Kidney epithelial cell (primary cell): Measurements from ENCODE around the gene RPS6KB2. TPM values are rescaled to one million over a fixed set of nuclear protein-coding genes. Genes with fewer than 3 reads are reported as not detected.

Experiments
- DNase-seq: peaks from one replicate; pipeline ENCODE4 v3.0.0-alpha.2; 2010; ENCODE audit warnings: low read depth
- H3K27me3 ChIP-seq: 2 replicates; pipeline ENCODE4 v1.6.0; 2011; ENCODE audit warnings: low read length; ENCODE audit not compliant: control insufficient read depth, insufficient read depth
- H3K36me3 ChIP-seq: 2 replicates; pipeline ENCODE4 v1.5.1; 2011; ENCODE audit warnings: low read length; ENCODE audit not compliant: control insufficient read depth, insufficient read depth
- H3K4me3 ChIP-seq: 2 replicates; pipeline ENCODE4 v1.5.1; 2011; ENCODE audit warnings: low read depth, mild to moderate bottlenecking, control low read depth, low read length
- total RNA-seq: library from RNA; depleted of rRNA; stranded (reverse); fragments of >200 nt; gene quantifications from 2 replicates; pipeline ENCODE4 v1.2.3, GENCODE V29; 2015
- TF ChIP-seq, protein P1 (sequence below): IDR thresholded peaks from 2 replicates; pipeline ENCODE4 v1.5.1; 2011; ENCODE audit warnings: mild to moderate bottlenecking, moderate library complexity, low read length, control low read depth, inconsistent platforms; ENCODE audit not compliant: insufficient read depth, poor library complexity, severe bottlenecking

RPS6KB2 gene
- total RNA-seq, 1 donor from 2014 or later: 64.6 TPM

DNA sequence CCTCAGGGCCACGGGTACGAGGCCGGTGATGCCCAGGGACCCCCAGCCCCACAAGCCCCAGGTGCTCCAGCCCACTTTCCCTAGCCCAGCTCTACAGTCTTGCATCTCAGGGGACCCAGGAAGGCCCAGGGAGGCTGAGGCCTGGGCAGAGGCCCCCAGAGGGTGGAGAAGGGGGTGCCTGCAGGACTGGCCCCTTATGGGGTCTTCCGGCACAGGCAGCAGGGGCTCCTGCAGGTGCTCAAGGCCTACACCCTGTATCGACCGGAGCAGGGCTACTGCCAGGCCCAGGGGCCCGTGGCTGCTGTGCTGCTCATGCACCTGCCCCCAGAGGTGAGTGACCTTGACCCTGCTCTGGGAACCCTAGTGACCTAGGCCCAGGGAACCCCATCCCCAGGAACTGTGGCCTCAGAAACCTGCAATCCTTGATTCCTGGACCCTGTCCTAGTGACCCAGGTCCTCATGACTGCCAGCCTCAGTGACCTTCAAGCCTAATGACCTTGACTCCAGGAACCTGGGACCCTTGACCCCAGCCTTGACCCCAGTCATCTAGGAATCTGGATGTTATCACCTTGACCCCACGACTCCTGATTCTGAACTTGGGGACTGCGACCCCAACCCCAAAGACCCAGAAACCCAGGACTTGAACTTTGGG, 22.5 kb upstream of the RPS6KB2 start:
- Histone ChIP-seq H3K4me3 (no peak overlapping the region), H3K36me3 (no peaks in the 10 kb centered on the region), H3K27me3 (peaks cover 3% of the 10 kb centered on the region)
- no peak for DNase-seq
- TF ChIP-seq, protein P1, sequence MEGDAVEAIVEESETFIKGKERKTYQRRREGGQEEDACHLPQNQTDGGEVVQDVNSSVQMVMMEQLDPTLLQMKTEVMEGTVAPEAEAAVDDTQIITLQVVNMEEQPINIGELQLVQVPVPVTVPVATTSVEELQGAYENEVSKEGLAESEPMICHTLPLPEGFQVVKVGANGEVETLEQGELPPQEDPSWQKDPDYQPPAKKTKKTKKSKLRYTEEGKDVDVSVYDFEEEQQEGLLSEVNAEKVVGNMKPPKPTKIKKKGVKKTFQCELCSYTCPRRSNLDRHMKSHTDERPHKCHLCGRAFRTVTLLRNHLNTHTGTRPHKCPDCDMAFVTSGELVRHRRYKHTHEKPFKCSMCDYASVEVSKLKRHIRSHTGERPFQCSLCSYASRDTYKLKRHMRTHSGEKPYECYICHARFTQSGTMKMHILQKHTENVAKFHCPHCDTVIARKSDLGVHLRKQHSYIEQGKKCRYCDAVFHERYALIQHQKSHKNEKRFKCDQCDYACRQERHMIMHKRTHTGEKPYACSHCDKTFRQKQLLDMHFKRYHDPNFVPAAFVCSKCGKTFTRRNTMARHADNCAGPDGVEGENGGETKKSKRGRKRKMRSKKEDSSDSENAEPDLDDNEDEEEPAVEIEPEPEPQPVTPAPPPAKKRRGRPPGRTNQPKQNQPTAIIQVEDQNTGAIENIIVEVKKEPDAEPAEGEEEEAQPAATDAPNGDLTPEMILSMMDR: no peak

DNA sequence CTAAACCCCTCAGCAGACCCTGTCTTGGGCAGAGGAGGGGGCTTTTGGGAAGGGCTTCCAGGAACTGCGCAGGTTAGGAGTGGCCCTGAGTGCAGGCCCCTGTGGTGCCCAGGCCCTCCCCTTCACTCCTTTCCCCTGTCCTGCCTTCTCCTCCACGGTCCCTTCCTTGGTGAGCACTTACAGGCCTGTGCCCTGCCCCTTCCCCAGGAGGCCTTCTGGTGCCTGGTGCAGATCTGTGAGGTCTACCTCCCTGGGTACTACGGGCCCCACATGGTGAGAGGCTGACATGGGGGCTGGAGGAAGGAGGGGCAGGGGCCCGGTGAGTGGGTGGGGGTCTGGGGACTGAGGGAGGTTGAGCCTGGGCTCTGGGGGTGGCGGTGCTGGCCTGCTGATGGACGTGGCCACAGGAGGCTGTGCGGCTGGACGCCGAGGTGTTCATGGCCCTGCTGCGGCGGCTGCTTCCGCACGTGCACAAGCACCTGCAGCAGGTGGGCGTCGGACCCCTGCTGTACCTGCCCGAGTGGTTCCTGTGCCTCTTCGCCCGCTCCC, 21.8 kb upstream of the RPS6KB2 start:
- TF ChIP-seq, protein P1: no peak
- no peak for DNase-seq
- Histone ChIP-seq H3K4me3 (no peak overlapping the region), H3K27me3 (peaks cover 5% of the 10 kb centered on the region), H3K36me3 (no peaks in the 10 kb centered on the region)

DNA sequence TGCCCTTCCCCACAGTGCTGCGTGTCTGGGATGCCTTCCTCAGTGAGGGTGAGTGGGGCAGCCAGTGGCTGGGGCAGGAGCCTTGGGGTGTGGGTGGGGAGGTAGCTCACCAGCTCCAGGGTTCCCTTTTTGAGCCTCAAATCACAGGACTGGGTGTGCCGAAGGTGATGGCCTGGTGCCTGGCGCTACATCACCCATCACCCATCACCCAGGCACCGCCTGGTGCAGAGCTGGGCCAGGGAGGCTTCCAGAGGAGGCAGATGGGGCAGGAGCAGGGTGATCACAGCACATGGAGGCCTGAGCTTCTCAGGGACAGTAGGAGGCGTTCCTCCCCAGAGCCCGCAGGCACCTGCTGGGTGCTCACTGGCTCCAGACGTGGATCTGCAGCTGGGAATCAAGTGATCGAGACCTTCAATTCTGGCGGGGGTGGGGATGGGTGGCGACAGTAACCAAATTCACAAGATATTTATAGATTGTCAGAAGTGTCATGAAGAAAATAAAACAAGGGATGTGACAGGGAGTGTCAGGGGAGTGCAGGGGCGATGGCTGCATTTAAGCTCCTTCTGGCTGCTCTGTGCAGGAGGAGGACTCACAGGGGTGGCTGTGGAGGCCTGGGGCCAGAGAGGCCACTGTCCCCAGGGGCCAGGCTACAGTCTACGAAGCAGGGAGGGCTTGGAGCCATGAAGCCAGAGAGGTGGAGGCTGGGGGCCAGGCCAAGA, 21.2 kb upstream of the RPS6KB2 start:
- TF ChIP-seq, protein P1: no peak
- peaks cover 5% of the 10 kb centered on the region for H3K27me3 ChIP-seq
- no peak for DNase-seq

DNA sequence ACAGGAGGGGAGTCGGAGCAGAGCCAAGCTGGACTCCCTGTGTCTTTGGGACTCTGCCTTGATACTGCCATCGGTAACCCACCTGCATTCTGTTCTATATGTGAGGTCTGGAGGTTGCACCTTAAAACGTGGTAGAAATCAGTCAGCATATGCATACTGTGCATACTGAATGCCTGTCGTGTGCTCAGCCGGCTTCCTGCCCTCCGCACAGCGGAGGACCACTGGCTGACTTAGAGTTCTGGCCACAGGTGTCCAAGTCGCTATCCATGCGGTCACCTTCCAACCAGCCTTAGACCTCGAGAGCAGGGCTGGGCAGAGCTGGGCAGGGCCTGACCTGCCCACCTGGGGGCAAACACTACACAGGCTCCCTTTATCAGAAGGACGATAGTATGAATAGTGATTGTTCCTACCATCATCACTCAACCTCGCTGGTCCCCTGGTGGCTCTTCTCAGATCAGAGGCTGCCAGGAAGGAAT, 20.6 kb upstream of the RPS6KB2 start:
- H3K36me3 ChIP-seq: no peaks in the 10 kb centered on the region
- H3K27me3 ChIP-seq: peaks cover 10% of the 10 kb centered on the region
- no peak overlapping the region for H3K4me3 ChIP-seq
- DNase-seq: no peak
- TF ChIP-seq, protein P1: no peak

More for the DNA sequence above, 21.2 kb upstream of the RPS6KB2 start:
- Histone ChIP-seq H3K4me3 (no peak overlapping the region), H3K36me3 (no peaks in the 10 kb centered on the region)

DNA sequence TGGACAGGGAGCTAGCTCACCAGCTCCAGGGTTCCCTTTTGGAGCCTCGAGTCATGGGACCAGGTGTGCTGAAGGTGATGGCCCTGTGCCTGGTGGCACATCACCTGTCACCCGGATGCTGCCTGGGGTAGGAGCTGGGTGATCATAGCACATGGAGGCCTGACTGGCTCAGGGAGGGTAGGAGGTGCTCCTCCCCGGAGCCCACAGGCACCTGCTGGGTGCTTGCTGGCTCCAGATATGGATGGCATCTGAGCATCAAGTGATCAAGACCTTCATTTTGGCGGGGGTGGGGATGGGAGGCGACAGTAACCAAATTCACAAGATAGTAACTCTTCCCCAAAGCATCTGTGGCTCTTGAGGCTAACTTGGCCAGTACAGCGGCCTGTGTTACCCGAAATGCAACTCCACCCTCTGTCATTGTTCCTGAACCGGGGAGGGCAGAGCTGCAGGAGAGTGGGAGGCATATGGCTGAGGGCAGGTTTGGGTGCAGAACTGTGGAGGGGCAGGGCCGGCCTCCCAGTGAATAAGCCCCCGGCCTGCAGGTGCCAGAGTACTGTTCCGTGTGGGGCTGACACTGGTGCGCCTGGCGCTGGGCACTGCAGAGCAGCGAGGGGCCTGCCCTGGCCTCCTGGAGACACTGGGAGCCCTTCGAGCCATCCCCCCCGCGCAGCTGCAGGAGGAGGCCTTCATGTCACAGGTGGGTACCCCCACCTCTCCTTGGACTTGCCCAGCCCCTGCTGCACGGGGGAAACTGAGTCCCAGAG, 19.7 kb upstream of the RPS6KB2 start:
- peaks cover 13% of the 10 kb centered on the region for H3K27me3 ChIP-seq
- DNase-seq: no peak
- TF ChIP-seq, protein P1: no peak
- H3K4me3 ChIP-seq: no peak overlapping the region
- no peaks in the 10 kb centered on the region for H3K36me3 ChIP-seq
